Fibroblast of lung (primary cell): ENCODE data around the gene TMEM198.

Experiments used
- EZH2 ChIP-seq: IDR thresholded peaks from 2 replicates; pipeline ENCODE4 v1.5.1; 2012; ENCODE audit warnings: low read length, control low read depth, mild to moderate bottlenecking; ENCODE audit errors: missing control alignments
- TF ChIP-seq, protein P1 (sequence below), 2 donors: IDR thresholded peaks in 1 of 2; conservative IDR thresholded peaks in 1 of 2; 1 replicate in 1 of 2; 2 replicates in 1 of 2; pipeline ENCODE4 v1.5.1; 2011 to 2012; ENCODE audit warnings: low read length in 2 of 2, control low read depth in 1 of 2, inconsistent platforms in 1 of 2, low read depth in 1 of 2, mild to moderate bottlenecking in 1 of 2

- TF ChIP-seq, protein P1, sequence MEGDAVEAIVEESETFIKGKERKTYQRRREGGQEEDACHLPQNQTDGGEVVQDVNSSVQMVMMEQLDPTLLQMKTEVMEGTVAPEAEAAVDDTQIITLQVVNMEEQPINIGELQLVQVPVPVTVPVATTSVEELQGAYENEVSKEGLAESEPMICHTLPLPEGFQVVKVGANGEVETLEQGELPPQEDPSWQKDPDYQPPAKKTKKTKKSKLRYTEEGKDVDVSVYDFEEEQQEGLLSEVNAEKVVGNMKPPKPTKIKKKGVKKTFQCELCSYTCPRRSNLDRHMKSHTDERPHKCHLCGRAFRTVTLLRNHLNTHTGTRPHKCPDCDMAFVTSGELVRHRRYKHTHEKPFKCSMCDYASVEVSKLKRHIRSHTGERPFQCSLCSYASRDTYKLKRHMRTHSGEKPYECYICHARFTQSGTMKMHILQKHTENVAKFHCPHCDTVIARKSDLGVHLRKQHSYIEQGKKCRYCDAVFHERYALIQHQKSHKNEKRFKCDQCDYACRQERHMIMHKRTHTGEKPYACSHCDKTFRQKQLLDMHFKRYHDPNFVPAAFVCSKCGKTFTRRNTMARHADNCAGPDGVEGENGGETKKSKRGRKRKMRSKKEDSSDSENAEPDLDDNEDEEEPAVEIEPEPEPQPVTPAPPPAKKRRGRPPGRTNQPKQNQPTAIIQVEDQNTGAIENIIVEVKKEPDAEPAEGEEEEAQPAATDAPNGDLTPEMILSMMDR (conservative IDR thresholded peaks at IDR 0.05 in 1 of 2, IDR thresholded peaks at IDR 0.05 in 1 of 2; ENCODE audit: low read depth in 1 of 2, low read length in 2 of 2) = no peak
- no peak for TF ChIP-seq EZH2
Measured at GRCh38 chr2:219501849-219502248, 42.0 kb upstream of the TMEM198 start.
